Measurements from ENCODE around the gene FPR1.

- no peak for TF ChIP-seq EZH2 (IDR thresholded peaks at IDR 0.05; ENCODE audit: borderline replicate concordance, low read length)
- TF ChIP-seq CTCF (IDR thresholded peaks at IDR 0.05; ENCODE audit: low read length) = no peak
Measured at GRCh38 chr19:51716925-51717324, 34.8 kb downstream of the FPR1 start.
